Measurements from ENCODE around the gene SPEM3.

The SPEM3 gene

DNA sequence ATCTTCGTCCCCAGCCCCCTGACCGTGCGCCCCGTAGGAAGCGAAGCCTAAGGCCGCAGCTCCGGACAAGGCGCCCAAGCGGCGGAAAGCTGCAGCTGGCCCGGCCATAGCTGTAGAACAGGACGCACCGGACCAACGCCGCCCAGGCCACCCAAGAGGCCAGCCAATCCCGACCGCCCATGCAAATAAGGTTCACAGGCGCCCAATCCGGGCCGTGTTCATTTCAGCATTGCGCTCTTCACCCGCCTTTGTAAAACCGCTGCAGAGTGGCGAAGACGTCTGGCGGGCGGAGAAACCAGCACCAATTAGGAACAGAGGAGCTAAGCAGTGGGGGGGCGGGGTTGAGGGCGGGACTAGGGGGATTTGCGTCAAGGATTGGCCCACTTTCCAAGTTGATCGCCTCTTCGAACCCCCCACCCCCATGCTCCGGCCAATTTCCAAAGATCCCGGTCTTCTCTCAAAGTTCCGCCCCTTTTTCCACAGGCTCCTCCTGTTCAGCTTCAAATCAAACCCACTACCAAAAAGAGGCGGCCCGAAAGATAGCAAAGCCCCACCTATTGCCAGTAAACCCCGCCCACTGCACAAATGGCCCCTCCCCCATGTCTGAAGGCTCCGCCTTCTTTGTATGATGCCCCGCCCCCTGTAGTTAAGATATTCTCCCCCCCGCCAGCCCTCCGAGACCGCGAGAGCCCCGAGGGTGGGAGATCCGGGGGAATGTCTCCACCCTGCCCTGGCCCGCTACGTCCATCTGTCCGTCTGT lies 24.5 kb upstream of the SPEM3 start, which contains the start of gene TMEM256:
TMEM256 (minus strand) TSS at position 121 of the 760 bp plus-strand sequence; CDS start at position 108, 13 bp downstream.
- peak; percentile 99 for DNase-seq

- DNase-seq, result peak; percentile 32
Measured at GRCh38 chr17:7404737-7405349, 23.8 kb upstream of the SPEM3 start.

GRCh38 chr17:7405350-7406234 lies 23.1 kb upstream of the SPEM3 start:
- DNase-seq, result no peak

DNA sequence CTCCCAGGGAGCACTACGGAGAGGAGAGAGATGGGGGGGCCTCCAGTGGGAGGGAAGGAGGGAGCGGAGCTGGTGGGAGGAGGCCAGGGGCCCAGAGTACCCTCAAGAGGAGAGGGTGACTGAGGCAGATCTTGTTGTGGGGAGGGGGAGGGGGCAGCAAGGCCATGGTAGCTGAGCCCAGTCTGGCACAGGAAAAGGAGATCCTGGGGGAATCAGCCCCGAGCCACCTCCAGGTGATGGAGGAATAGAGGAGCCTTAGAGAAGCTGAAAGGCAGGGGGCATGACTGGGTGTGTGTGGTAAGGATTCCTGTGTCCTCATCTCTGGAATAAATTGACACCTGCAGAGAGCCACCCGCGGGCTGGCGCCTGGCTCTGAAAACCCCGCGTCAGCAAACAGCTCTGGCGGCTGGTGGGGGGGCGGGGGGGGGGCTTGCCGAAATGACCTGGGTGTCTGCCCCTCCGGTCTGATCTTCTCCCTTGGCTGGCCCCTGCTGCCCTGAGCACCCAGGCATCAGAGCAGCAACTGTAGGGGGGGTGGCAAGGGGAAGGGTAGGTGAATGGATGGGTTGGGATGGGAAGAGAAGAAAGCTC lies 22.3 kb upstream of the SPEM3 start:
- no peak for DNase-seq

DNA sequence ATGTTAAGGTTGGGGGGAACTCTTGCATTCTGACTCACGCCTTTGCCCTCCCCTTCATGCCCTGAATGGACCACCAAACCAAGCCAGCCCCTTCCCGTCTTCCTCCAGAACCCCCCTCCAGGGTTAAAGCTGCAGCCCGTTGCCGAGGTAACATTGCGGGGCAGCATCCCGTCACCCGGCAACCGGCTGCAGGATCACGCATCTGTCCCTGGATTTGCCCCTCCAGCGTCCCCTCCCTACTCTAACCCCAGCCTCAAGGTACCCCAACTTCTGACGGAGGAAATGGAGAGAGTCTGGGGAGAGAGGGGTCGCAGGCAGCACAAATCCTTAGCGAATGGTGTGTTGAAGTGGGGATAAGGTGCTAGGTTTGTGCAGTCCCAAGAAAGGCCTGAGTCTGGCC lies 21.6 kb upstream of the SPEM3 start:
- no peak for DNase-seq

GRCh38 chr17:7407485-7408251 lies 21.0 kb upstream of the SPEM3 start, which contains the start of gene NLGN2:
NLGN2 (plus strand) TSS chr17:7407845; CDS start chr17:7408256, 411 bp downstream.
- no peak for DNase-seq

GRCh38 chr17:7408252-7408727 lies 20.4 kb upstream of the SPEM3 start:
- no peak for DNase-seq

GRCh38 chr17:7408863-7409262 lies 19.8 kb upstream of the SPEM3 start:
- no peak for DNase-seq

GRCh38 chr17:7409716-7410115 lies 18.9 kb upstream of the SPEM3 start:
- DNase-seq, result no peak

DNA sequence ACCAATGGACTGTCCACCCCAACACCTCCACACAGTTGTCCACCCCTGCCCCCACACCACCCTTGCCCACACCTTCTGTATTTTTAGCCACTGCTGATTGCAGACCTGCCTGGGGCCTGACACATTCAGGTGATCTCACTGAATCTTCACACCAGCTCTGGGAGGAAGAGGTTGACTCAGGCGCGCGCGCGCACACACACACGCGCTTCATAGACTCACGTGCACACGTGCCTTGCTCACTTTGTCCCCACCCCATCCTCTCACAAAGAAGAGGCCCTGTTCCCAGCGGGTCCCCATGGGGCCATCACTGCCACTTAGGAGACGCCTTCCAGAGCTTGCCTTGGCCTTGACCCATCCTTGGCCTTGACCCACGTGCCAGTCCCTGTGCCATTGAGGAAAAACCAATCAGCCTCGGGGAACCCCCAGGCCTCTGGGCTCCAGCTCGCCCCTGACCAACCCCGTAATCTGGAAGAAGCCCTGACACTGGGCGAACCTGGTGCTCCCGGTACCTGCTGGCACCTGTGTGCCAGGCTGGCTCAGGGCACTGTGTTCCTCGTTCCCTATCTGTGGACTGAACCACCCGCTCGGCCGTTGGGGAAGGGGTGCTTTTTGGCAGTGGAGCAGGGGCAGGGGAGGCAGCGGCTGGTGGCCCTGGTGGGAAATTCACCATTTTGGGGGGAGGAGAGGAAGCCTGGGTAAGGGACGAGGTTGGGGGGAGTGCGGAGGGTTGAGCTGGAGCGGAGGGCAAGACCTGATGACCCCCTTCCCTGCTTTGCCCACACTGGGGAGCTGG lies 17.8 kb upstream of the SPEM3 start:
- no peak for DNase-seq

DNA sequence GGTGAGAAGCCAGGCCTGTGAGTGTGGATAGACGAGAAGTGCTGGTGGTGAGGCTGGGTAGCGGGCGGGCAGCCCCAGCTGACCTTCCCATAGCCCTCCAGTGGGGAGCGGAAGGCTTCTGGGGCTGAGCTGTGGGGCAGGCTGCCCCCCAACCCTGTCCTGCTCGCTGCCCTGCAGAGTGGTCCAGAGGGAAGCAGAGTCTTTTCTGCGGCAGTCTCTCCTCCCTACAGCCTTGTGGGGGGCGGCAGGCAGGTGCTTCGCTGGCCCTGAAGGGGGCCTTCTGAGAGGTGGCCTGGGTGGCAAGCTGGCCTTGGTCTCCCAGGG lies 17.3 kb upstream of the SPEM3 start:
- DNase-seq, result no peak

- DNase-seq, result peak; percentile 66
Measured at GRCh38 chr17:7413346-7413985, 15.2 kb upstream of the SPEM3 start.

- DNase-seq, result no peak
Measured at GRCh38 chr17:7414837-7415236, 13.8 kb upstream of the SPEM3 start.

DNA sequence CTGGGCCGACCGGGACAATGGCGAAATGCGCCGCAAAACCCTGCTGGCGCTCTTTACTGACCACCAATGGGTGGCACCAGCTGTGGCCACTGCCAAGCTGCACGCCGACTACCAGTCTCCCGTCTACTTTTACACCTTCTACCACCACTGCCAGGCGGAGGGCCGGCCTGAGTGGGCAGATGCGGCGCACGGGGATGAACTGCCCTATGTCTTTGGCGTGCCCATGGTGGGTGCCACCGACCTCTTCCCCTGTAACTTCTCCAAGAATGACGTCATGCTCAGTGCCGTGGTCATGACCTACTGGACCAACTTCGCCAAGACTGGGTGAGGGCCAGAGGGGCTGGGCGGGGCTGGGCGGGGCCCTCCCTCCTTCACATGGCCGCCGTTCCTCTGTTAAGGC lies 12.9 kb upstream of the SPEM3 start:
- DNase-seq, result no peak

GRCh38 chr17:7416323-7416722 lies 12.3 kb upstream of the SPEM3 start:
- DNase-seq, result no peak

GRCh38 chr17:7417056-7417655 lies 11.5 kb upstream of the SPEM3 start:
- no peak for DNase-seq

GRCh38 chr17:7418472-7419152 lies 10.0 kb upstream of the SPEM3 start:
- no peak for DNase-seq

DNA sequence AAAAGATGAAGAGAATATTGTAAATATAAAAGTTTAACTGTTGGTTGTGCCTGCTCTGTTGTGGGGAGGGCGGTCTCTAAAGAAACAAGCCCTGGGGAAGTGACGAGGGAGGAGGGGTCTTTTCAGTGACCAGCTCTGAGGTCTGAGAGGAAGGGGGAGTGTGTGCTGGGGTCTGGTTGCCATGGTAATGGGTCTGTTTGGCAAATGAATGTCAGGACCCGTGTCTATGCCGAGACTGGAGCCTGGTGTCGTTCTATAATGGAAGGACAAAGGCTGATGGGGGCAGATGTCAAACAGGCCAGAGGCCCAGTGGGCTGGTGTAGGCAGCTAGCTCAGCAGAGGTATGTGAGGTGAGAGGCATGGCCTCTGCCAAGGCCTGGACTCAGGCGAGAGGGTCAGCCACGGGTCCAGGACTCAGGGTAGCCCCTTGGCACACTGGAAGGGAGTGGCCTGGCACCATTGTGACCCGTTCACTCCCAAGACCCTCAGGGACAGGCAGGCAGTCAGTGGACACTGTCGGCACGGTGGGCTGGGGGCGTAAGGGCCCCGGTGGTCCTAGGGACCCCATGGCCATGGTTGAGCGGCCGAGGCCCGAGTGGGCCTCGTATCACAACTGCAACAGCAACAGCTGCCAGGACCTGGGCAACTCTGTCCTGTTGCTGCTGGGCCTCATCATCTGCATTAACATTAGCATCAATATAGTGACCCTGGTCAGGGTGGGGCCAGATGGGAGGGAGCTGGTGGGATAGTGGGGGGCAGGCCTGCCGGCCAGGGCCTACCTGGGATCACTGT lies 8.6 kb upstream of the SPEM3 start, which contains the start of gene SPEM1:
SPEM1 (plus strand) TSS at position 506 of the 792 bp plus-strand sequence; CDS start at position 567, 61 bp downstream.
- DNase-seq, result no peak

DNA sequence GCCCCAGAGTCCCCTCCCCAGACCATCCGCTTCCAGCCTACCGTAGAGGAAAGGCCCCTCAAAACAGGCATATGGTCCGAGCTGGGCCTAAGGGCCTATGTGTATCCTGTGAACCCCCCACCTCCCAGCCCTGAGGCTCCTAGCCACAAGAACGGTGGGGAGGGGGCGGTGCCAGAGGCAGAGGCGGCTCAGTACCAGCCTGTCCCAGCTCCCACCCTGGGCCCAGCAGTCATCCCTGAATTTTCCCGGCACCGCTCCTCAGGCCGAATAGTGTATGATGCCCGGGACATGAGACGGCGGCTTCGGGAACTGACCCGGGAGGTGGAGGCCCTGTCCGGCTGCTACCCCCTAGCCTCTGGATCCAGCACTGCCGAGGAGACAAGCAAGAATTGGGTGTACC lies 7.5 kb upstream of the SPEM3 start:
- no peak for DNase-seq

Data from HCEC 1CT (cell line).